C4-2B (cell line): ENCODE results near the gene ZSCAN10.

Source experiments
- ZFX ChIP-seq: fragments of 450-650 bp; IDR thresholded peaks from 2 replicates; pipeline ENCODE4 v1.6.1; 2017
- TF ChIP-seq, protein P1 (sequence below): fragments of 450-650 bp; conservative IDR thresholded peaks from 2 replicates; pipeline ENCODE4 v1.5.1; 2017; ENCODE audit warnings: mild to moderate bottlenecking

DNA sequence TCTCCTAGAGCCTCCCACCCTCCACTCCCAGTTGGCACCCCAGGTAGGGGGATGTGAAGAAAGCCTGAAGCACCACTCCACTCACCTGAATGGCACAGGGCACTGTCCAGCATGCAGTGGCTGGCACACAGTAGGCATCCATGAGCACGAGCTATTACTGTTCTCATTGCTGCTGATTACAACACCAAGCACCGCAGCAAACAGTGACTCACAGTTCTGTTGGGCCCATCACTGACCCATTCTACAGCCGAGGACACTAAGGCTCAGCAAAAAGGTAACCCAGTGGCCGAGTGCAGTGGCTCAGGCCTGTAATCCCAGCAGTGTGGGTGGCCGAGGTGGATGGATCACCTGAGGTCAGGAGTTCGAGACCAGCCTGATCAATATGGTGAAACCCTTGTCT is 2.7 kb downstream of the ZSCAN10 start:
- TF ChIP-seq, protein P1, sequence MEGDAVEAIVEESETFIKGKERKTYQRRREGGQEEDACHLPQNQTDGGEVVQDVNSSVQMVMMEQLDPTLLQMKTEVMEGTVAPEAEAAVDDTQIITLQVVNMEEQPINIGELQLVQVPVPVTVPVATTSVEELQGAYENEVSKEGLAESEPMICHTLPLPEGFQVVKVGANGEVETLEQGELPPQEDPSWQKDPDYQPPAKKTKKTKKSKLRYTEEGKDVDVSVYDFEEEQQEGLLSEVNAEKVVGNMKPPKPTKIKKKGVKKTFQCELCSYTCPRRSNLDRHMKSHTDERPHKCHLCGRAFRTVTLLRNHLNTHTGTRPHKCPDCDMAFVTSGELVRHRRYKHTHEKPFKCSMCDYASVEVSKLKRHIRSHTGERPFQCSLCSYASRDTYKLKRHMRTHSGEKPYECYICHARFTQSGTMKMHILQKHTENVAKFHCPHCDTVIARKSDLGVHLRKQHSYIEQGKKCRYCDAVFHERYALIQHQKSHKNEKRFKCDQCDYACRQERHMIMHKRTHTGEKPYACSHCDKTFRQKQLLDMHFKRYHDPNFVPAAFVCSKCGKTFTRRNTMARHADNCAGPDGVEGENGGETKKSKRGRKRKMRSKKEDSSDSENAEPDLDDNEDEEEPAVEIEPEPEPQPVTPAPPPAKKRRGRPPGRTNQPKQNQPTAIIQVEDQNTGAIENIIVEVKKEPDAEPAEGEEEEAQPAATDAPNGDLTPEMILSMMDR: no peak
- TF ChIP-seq ZFX: no peak
